WTC11 (cell line): Measurements from ENCODE around the gene GORAB. TPM values are rescaled to one million over a fixed set of nuclear protein-coding genes. Genes with fewer than 3 reads are reported as not detected.

ENCODE experiments used
- ATAC-seq: fragments of 200-7000 bp; cut with Tn5 transposase; 2 replicates; pipeline ENCODE4 v1.10.0; 2021; ENCODE audit warnings: mild to moderate bottlenecking, moderate library complexity
- CTCF ChIA-PET: fragments of 300-600 bp; sonication (Branson Sonifier 250); formaldehyde crosslinking; loops from one replicate; lab custom pipeline; 2021; ENCODE audit warnings: antibody characterized with exemption; lab: Charles Lee
- POLR2A ChIA-PET: fragments of 350-600 bp; sonication (Branson Sonifier 250); formaldehyde crosslinking; loops from one replicate; lab custom pipeline; 2021; ENCODE audit warnings: antibody characterized with exemption; lab: Charles Lee
- DNase-seq: peaks from one replicate; pipeline ENCODE4 v3.0.0; 2021; ENCODE audit warnings: low spot score
- H3K27ac Mint-ChIP-seq: 2 replicates; pipeline ENCODE4 v1.8.0; 2021; ENCODE audit warnings: mixed read lengths
- H3K27me3 Mint-ChIP-seq: 2 replicates; pipeline ENCODE4 v1.8.0; 2021; ENCODE audit warnings: low read depth, mild to moderate bottlenecking, moderate library complexity, mixed read lengths
- H3K36me3 Mint-ChIP-seq: 2 replicates; pipeline ENCODE4 v1.8.0; 2021; ENCODE audit warnings: mixed read lengths
- H3K4me1 Mint-ChIP-seq: 2 replicates; pipeline ENCODE4 v1.8.0; 2022; ENCODE audit warnings: mixed read lengths
- H3K4me3 Mint-ChIP-seq: 2 replicates; pipeline ENCODE4 v1.8.0; 2021; ENCODE audit warnings: mild to moderate bottlenecking, moderate library complexity, mixed read lengths
- H3K9me3 Mint-ChIP-seq: 2 replicates; pipeline ENCODE4 v1.8.0; 2021; ENCODE audit warnings: mixed read lengths
- ATF3 ChIP-seq: sonication (generic); formaldehyde crosslinking; conservative IDR thresholded peaks from 2 replicates; pipeline ENCODE4 v1.8.1; 2022; ENCODE audit warnings: mild to moderate bottlenecking, missing genetic modification reagents
- ATF6 ChIP-seq: sonication (generic); formaldehyde crosslinking; IDR thresholded peaks from 2 replicates; pipeline ENCODE4 v1.8.1; 2023; ENCODE audit warnings: mild to moderate bottlenecking, missing genetic modification reagents
- EMX1 ChIP-seq: fragments of 250-450 bp; sonication (Bioruptor Pico); IDR thresholded peaks from 2 replicates; pipeline ENCODE4 v1.8.0; 2021; ENCODE audit warnings: mild to moderate bottlenecking
- ETV6 ChIP-seq: sonication (generic); formaldehyde crosslinking; IDR thresholded peaks from 2 replicates; pipeline ENCODE4 v1.8.1; 2022; ENCODE audit warnings: mild to moderate bottlenecking, missing genetic modification reagents
- FOXJ3 ChIP-seq: sonication (generic); formaldehyde crosslinking; IDR thresholded peaks from 2 replicates; pipeline ENCODE4 v1.9.0; 2021; ENCODE audit warnings: missing genetic modification reagents, mild to moderate bottlenecking, borderline replicate concordance
- HMGXB4 ChIP-seq: sonication (generic); formaldehyde crosslinking; IDR thresholded peaks from 2 replicates; pipeline ENCODE4 v1.8.1; 2023; ENCODE audit warnings: mild to moderate bottlenecking, moderate library complexity, missing genetic modification reagents
- JAZF1 ChIP-seq: fragments of 250-450 bp; sonication (Bioruptor Pico); IDR thresholded peaks from 2 replicates; pipeline ENCODE4 v1.9.0; 2021; ENCODE audit warnings: moderate library complexity, mild to moderate bottlenecking, inconsistent platforms
- MAX ChIP-seq: sonication (generic); formaldehyde crosslinking; IDR thresholded peaks from 2 replicates; pipeline ENCODE4 v1.8.0; 2022; ENCODE audit warnings: mild to moderate bottlenecking, missing genetic modification reagents
- MXD4 ChIP-seq: fragments of 250-450 bp; sonication (Bioruptor Pico); IDR thresholded peaks from 2 replicates; pipeline ENCODE4 v1.8.0; 2021; ENCODE audit warnings: mild to moderate bottlenecking, moderate library complexity, borderline replicate concordance
- NR3C1 ChIP-seq: sonication (generic); formaldehyde crosslinking; conservative IDR thresholded peaks from 2 replicates; pipeline ENCODE4 v1.8.1; 2023; ENCODE audit warnings: low read depth, mild to moderate bottlenecking, missing genetic modification reagents
- PRRX2 ChIP-seq: fragments of 250-450 bp; sonication (Bioruptor Pico); IDR thresholded peaks from 2 replicates; pipeline ENCODE4 v1.8.0; 2021; ENCODE audit warnings: mild to moderate bottlenecking
- TP53 ChIP-seq: sonication (generic); formaldehyde crosslinking; IDR thresholded peaks from 2 replicates; pipeline ENCODE4 v1.8.1; 2023; ENCODE audit warnings: mild to moderate bottlenecking, missing genetic modification reagents
- ZMAT4 ChIP-seq: fragments of 250-450 bp; sonication (Bioruptor Pico); IDR thresholded peaks from 2 replicates; pipeline ENCODE4 v1.9.0; 2021; ENCODE audit warnings: mild to moderate bottlenecking
- ZNF263 ChIP-seq: sonication (generic); formaldehyde crosslinking; IDR thresholded peaks from 2 replicates; pipeline ENCODE4 v1.8.1; 2022; ENCODE audit warnings: low read depth, mild to moderate bottlenecking, moderate library complexity, missing genetic modification reagents
- ZNF281 ChIP-seq: sonication (generic); formaldehyde crosslinking; IDR thresholded peaks from 2 replicates; pipeline ENCODE4 v1.8.0; 2023; ENCODE audit warnings: mild to moderate bottlenecking, missing genetic modification reagents
- ZNF416 ChIP-seq: fragments of 250-450 bp; sonication (Bioruptor Pico); IDR thresholded peaks from 2 replicates; pipeline ENCODE4 v1.9.0; 2021; ENCODE audit warnings: mild to moderate bottlenecking, inconsistent platforms
- ZNF532 ChIP-seq: fragments of 250-450 bp; sonication (Bioruptor Pico); IDR thresholded peaks from 2 replicates; pipeline ENCODE4 v1.9.0; 2021; ENCODE audit warnings: mild to moderate bottlenecking, borderline replicate concordance
- ZNF671 ChIP-seq: fragments of 250-450 bp; sonication (Bioruptor Pico); IDR thresholded peaks from 2 replicates; pipeline ENCODE4 v1.8.0; 2021; ENCODE audit warnings: mild to moderate bottlenecking
- total RNA-seq: library from RNA; stranded (reverse); gene quantifications from 3 replicates; pipeline ENCODE4 v1.2.3, GENCODE V29; 2021

The GORAB gene
- total RNA-seq, 1 experiment from 2014 or later, result 9.1 TPM

GRCh38 chr1:170599033-170599432, 67.1 kb downstream of the GORAB start:
- ATAC-seq (no peak), DNase-seq (no peak)
- TF ChIP-seq PRRX2 (CRISPR knock-in tag), result no peak
- no peak for TF ChIP-seq TP53 (CRISPR knock-in tag)
- TF ChIP-seq MXD4 (CRISPR knock-in tag), result no peak
- TF ChIP-seq ATF3 (CRISPR knock-in tag), result no peak
- TF ChIP-seq HMGXB4, result no peak
- TF ChIP-seq ZNF281 (CRISPR knock-in tag), result no peak
- no peak for TF ChIP-seq NR3C1 (CRISPR knock-in tag)
- no peak for TF ChIP-seq ZMAT4 (CRISPR knock-in tag)
- no peak for TF ChIP-seq ZNF532 (CRISPR knock-in tag)
- TF ChIP-seq ZNF671 (CRISPR knock-in tag), result no peak
- TF ChIP-seq ZNF263, result no peak
- TF ChIP-seq JAZF1 (CRISPR knock-in tag), result no peak
- TF ChIP-seq ZNF416, result no peak
- Mint-ChIP-seq H3K36me3 (peaks cover 26% of the 10 kb centered on the region), H3K27me3 (peaks cover 5% of the 10 kb centered on the region), H3K4me1 (no peaks in the 10 kb centered on the region), H3K27ac (no peak overlapping the region), H3K9me3 (peaks cover 52% of the 10 kb centered on the region), H3K4me3 (no peak overlapping the region)
- POLR2A ChIA-PET, result no interaction called here
- CTCF ChIA-PET, result no interaction called here

GRCh38 chr1:170601866-170602265, 69.9 kb downstream of the GORAB start:
- DNase-seq (no peak), ATAC-seq (no peak)
- ChIA-PET CTCF (no interaction called here), POLR2A (no interaction called here)
- H3K9me3 Mint-ChIP-seq, result peaks cover 53% of the 10 kb centered on the region
- H3K4me1 Mint-ChIP-seq, result no peaks in the 10 kb centered on the region
- no peak overlapping the region for H3K27ac Mint-ChIP-seq
- peaks cover 5% of the 10 kb centered on the region for H3K27me3 Mint-ChIP-seq
- H3K4me3 Mint-ChIP-seq, result no peak overlapping the region
- TF ChIP-seq EMX1 (CRISPR knock-in tag) (no peak), ETV6 (CRISPR knock-in tag) (no peak), MAX (CRISPR knock-in tag) (no peak), ZNF281 (CRISPR knock-in tag) (no peak), FOXJ3 (CRISPR knock-in tag) (no peak), ATF6 (no peak)
- TF ChIP-seq, all 79 proteins: peak for 0
- peaks cover 26% of the 10 kb centered on the region for H3K36me3 Mint-ChIP-seq
